Hypothalamus (tissue), 51 donors: ENCODE results near the gene MCUR1.
"Not testable (repeated sequence)": the region's sequence is repeated elsewhere in the genome, so short reads cannot be mapped to it uniquely, and the experiment has no call there.

ENCODE experiments used
- DNase-seq, 51 donors: peaks; one replicate each; lab custom pipeline; 2025; lab: John Stamatoyannopoulos, UW

Gene MCUR1

DNA sequence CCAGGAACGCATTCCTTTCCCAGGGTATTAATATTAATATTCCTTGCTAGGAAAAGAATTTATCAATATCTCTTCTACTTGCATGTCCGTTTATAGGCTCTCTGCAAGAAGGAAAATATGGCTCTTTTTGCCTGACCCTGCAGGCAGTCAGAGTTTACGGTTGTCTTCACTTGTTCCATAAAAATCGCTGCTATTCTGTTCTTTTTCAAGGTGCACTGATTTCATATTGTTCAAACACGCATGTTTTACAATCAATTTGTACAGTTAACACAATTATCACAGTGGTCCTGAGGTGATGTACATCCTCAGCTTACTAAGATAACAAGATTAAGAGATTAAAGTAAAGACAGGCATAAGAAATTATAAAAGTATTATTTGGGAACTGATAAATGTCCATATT is 15.1 kb upstream of the MCUR1 start:
- not testable (repeated sequence) for DNase-seq

DNA sequence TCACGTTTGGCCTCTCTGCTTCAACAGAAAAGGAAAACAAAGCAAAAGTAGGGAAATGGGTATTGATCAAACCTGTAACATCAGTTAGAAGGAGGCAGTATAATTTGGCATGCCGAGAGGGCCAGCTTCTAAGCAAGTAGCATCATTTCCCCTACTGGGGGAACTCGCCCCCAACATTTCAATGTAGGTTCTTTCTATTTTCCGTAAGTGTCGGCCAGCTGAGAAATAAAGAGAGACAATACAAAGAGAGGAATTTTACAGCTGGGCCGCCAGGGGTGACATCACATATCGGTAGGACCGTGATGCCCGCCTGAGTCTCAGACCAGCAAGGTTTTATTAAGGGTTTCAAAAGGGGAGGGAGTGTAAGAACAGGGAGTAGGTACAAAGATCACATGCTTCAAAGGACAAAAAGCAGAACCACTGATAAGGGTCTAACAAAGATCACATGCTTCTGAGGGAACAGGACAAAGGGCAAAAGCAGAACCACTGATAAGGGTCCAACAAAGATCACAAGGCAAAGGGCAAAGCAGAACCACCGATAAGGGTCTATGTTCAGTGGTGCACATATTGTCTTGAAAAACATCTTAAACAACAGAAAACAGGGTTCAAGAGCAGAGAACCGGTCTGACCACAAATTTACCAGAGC is 14.4 kb upstream of the MCUR1 start:
- not testable (repeated sequence) for DNase-seq

DNA sequence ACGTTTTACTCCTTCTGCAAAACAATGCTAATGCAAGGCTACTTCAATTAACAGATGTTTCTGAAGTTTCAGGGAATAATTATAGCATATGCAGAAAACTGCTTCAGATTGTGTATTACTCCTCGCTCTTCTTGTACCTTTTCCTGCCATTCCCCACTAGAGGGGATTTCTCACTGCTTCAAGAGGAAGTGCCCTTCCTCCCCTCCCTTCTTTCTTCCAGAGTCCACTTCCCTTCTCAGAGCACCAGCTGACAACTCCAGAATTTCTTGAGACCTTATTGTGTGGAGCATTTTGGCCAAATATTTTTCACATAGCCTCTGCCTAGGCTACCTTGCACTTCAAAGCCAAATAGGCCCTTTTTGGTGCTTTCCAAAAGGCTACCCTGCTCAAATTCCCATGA is 12.7 kb upstream of the MCUR1 start:
- DNase-seq: no peak

DNA sequence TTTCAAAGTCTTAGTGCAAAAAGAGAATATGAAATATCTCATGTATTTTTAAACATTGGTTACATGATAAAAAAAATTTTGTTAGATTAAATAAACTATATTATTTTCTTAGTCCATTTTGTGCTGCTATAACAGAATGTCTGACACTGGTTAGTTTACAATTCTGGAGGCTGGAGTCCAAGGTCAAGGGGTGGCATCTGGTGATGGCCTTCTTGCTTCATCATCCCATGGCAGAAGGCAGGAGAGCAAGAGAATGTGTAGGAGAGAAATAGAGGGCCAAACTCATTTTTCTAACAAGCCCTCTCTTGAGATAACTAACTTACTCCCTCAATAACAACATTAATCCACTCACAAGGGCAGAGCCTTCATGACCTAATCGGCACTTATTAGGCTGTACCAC is 11.5 kb upstream of the MCUR1 start:
- DNase-seq: no peak

DNA sequence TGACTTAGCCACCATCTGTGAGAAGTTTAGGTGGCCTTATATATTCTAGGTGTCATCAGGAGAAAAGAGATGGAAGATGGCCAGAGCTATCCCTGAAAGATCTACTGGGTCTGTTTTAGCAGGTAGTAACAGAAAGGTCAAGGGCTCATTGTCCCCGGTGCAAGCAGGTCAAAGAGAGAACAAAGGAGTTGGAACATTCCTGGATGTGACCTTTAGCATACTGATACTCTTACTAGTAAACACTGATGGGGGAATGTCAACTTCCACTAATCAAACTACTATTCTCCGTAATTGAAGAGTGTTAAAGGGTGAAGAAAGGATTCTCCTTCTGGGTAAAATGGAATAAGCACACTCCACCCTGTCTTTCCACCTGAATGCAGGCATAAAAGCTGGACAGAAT is 4.0 kb upstream of the MCUR1 start:
- no peak for DNase-seq

DNA sequence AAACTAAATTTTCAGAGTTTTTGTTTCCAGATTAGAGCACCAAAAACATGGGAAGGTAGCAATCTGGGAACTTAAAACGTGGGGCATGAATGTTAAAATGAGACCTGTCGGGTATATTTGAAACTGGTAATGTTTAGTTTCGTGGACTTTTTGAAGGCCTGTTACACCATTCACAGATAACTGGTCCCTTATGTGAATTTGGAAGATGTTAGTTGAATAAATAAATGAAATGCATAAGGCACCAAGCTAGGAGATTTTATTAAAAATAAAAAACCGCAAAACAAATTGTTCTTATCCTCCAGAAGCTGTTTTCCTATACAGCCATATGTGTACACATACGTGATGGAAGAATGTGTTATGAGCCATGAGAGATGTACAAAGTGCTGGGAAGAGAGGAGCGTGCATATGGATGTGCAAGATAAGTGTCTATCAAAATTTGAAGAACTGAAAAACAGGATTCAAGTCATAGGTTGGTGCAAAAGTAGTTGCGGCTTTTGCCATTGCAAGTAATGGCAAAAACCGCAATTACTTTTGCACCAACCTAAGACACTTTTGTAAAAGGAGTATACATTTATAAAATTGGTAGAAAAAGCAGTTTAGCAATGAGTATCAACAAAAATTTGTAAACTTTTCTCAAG is 700 bp upstream of the MCUR1 start:
- no peak for DNase-seq

DNA sequence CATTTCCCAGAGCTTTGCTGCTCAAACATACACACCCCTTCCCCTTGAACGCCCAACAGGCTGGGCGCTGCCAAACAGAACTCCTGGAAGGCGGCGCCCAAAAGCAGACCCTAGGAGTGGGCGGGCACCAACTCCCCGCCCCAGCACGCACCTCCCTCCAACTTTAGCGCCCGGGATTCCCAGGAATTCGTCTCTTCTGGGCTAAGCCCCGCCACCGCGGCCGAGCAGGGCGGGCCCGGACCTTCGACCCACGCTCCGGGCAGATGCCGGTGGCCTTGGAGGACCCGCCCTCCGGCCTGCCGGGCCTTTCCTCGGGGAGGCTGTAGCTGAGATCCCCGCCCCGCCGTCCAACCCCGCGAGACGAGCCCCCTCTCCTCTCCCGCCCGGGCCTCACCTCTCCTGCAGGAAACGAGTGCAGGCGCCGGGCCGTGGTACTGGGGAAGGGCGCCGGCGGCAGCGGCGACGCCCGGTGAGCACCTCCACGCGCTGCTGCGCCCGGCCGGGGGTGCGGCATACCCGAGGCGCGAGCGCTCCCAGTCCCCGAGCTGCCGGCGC is 659 bp downstream of the MCUR1 start:
- peak in 41 of 51 donors; percentile 8 to 89 (median 53) for DNase-seq

DNA sequence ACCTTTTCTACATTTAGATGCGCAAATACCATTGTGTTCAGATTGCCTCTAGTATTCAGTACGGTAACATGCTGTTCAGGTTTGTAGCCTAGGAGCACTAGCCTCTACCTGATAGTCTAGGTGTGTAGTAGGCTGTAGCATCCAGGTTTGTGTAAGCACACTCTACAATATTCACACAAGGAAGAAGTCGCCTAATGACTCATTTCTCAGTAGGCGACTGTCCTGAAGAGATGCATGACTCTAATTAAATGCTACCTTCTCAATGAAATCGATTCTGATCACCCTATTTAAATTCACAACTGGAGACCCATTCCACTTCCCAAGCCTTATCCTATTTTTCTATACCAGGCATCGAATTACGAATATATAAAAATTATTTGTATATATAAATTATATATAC is 1.3 kb downstream of the MCUR1 start:
- no peak for DNase-seq

DNA sequence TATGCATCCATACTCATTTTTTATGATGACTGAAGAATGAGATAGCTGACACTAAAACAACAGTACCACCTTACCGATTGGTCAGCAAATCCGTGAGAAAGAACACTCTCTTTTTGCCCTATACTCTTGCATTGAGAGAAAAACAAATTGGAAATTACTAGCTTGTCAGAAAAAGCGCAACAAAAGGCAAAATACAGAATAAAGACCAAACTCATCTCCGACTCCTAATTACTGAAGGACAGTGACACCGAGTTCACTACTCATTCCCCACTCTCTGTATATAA is 2.1 kb downstream of the MCUR1 start:
- DNase-seq: no peak

DNA sequence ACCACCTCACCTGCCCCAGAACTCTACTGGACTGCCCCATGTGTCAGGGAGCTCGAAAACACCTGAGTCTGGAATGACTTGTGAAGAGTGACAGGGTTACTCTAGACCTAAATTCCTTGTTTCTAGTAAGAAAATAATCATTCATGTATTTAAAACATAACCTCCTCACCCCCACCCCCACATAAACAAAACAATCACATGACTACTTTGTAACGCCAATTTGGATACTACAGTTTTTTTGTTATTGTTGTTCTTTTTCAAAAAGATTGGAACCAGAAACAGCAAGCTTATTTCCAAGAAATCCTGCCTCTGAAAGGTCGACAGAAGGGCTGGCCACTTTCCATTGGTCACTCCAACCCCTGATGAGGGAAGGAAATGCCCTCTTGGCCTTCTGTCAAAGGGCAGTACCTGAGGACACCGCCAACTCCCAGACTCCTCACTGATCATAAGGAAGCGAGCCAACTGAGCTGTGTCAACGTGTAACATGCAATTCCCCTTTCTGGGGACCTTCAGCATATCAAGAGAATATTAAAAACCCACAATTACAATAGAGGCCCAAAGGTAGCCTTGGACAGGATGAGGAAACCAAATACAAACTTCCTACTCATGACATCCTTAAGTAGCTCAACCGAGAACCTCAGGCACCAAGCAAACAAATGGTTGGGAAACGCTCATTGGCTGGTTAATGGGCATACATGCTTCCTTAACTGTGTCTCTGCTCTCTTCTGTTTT is 2.6 kb downstream of the MCUR1 start:
- DNase-seq: peak in 2 of 51 donors; percentile 1 to 25

DNA sequence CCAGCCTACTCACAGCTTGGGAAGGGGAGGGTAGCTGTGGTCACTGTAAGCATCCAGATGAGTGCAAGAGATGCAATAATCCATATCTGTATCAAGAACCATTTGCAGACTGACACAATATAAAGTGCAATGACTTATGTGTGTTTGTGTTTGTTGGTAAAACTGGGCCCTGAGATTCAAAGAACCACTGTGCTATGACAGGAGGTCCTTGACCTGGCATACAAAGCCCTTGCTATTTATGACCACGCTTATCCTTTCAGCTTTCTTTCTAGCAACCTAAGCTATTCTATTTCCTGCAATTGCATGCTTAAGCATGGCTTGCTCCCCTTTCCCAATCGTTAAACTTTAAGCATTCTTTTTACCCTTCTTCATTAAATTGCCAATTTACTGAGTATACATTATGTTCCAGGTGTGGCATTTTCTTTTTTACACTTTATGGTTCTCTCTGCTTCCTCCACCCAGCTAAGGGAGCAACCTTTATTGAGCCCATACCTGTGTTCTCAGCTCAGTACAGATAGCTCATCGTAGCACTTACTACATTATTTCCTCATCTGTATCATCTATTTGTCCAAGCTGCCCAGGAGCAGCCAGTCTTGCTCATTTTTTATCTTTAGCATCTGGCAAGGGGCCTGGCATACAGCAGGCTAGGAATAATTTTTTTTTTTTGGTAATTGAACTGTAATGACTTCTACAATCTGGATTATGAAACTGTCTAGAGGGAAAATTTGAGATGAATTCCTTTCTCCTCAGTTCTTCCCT is 3.5 kb downstream of the MCUR1 start:
- DNase-seq: no peak

DNA sequence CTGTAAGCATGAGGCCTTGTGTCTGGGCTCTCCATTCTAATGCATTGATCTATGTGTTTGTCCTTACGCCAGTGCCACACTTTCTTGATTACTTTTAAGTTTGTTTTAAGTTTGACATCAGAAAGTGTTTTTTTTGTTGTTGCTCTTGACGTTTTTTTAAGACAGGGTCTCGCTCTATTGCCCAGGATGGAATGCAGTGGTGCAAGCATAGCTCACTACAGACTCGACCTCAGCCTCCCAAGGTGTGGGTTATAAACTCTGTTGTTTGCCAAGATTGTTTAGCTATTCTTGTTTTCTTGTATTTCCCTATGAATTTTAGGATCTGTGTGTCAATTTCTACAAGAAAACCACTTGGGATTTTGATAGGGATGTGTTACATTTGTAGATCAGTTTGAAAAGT is 5.6 kb downstream of the MCUR1 start:
- DNase-seq: no peak

DNA sequence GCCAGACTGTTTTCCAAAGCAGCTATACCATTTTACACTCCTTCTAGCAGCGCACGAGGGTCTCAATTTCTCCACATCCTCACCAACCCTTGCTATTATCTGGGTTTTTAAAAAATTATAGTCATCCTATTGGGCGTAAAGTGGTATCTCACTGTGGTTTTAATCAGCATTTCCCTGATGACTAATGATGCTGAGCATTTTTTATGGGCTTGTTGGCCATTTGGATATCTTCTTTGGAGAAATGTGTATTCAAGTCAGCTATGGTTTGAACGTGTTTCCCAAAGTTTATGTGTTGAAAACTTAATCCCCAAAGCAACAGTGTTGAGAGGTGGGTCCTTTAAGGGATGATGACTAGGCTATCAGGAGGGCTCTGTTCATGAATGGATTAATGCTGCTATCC is 6.7 kb downstream of the MCUR1 start:
- no peak for DNase-seq

DNA sequence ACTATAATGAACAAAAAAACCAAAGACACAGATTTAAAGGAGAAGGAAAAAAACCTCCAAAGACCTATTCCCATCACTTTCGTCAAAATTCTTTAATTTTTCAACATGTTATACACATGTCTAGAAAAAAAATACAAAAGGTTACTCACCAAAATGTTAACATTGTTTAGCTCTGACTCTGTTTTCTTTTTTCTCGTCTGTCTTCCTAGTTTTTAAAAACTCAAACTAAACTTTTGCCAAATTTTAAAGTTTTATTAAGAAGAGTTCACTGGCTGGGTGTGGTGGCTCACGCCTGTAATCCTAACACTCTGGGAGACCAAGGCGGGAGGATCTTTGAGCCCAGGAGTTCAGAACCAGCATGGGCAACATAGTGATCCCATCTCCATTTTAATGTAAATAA is 10.8 kb downstream of the MCUR1 start:
- DNase-seq: no peak

DNA sequence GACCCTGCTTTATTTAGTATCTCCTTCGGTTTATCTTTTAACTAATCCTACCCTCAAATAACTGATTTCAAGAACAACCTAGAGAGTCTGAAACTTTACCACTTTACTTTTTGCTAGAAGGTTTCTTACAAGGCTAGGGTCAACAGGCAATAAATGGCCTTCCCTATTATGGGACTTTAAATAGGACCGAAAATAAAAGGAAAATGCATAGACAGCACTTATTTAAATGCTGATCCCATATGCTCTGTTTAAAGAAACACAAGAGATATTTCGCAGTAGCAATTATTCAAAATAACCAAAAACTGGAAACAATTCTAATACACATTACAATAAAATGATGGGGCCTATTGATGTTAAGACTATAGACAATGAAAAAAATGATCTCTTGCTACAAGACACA is 13.7 kb downstream of the MCUR1 start:
- DNase-seq: no peak

DNA sequence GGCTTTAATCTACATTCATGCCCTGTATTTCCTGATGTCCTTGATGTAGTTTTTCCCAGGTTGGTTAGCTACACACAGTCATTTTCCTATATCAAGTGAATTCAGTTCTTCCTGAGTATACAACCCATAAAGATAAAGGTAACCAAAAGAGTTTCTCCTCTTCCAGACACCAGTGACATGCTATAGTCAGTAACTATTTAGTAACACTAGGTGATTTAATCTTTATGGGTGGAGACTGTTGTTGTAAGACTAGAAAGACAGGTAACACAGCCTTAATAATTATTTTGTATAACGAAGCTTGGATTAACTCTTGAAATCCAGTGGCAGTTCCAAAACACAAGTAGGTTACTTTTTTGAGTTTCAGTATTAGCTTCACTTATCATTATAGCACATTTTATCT is 17.6 kb downstream of the MCUR1 start:
- DNase-seq: no peak

DNA sequence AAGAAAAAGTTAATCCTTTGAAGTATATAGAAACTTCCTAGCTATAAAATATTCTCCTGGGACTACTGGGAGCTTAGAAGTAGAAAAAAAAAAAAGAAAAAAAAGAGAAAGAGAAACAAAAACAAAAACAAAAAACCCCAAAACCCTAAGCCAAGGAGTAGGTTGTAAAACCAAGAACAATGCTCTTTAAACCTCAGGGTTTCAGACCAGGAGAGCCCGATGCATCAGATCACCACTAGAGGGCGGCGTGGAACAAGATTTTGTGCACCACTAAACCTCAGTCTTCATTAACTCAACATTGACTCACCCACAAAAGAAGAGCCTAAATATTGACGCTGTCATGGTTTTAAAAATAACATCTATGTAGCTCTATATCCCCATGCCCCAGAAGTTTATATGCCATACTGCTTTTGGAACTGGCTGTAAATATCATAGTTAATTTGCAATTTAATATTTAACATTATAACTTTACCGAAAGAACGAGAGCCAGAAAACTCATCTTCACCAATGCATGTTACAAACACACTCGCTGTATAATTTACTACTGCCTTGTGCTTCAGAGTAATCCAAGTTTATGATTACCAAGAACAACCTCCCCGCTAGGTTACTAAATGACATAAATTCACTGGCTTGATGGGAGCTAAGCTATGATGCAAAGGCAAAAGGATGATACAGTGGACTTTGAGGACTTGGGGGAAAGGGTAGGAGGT is 19.2 kb downstream of the MCUR1 start:
- DNase-seq: peak in 46 of 51 donors; percentile 0 to 84 (median 50)

DNA sequence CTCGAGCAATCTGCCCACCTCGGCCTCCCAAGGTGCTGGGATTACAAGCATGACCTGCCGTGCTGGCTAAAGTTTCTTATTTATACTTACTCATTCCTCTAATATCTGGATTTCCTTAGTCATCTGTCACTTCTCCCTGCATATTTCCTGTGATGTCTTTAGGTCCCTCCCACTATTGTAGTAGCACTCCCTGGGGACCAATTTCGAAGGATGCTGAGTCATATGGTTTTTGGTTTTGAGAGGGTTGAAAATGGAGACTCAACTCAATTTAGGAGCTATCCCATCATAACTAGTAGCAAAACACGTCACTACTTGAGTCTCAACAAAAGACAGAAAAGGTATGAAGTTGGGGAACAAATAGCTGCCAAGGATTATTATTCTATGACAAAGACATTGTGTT is 20.2 kb downstream of the MCUR1 start:
- no peak for DNase-seq

DNA sequence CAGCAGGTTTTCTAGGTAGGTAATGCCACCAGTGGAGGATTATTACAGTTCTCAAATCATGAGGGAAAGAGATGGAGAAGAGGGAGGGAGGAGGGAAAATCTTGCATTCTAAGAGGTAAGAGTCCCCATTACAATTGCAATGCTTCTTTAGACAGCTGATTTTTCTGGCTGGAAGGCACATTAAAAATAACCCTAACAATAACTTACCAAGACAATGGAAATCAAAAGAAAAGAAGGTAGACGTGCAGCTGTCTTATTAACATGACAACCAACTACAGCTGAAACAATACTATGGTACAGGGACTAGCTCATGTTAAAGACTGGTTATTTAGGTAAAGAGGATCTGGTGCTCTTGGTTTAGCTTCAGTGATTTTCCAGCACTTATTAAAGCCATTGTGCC is 24.6 kb downstream of the MCUR1 start:
- no peak for DNase-seq

DNA sequence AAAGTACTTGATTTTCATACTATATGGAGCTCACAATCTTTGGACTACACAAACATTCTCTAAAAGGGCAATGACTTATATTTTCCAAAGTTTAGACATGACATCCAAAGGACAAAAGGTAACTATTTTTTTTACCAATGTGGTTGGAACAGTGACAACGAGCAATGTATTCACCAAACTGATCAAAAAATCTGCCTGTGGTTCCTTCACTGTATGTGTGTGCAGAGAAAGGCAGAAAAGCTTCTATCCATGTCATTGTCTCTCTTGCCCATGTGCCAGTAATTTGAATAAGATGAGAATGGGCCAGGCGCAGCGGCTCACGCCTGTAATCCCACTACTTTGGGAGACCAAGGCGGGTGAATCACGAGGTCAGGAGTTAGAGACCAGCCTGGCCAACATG is 25.5 kb downstream of the MCUR1 start:
- DNase-seq: no peak

DNA sequence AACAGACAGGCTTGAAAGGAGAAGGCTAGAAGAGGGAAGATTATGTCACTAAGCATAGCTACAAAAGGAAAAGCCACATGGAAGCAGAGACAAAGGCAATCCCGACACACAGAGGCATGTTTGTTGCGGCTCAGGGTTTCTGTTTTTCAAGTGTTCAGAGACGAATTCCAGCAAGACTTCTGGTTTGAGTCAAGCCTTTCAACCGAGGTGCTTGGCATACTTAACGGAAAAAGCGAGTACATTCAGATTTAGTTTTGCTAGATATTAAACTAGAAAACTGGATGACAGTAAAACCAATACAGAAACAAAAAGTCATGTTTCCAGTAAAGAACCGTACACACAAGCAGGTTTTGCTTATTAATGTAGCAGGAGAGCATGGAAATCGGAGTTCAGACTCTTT is 27.2 kb downstream of the MCUR1 start:
- DNase-seq: peak in 4 of 51 donors; percentile 3 to 11 (median 4)
